Measurements from ENCODE around the gene PPIL3.
"Not testable (repeated sequence)": the region's sequence is repeated elsewhere in the genome, so short reads cannot be mapped to it uniquely, and the experiment has no call there.

DNA sequence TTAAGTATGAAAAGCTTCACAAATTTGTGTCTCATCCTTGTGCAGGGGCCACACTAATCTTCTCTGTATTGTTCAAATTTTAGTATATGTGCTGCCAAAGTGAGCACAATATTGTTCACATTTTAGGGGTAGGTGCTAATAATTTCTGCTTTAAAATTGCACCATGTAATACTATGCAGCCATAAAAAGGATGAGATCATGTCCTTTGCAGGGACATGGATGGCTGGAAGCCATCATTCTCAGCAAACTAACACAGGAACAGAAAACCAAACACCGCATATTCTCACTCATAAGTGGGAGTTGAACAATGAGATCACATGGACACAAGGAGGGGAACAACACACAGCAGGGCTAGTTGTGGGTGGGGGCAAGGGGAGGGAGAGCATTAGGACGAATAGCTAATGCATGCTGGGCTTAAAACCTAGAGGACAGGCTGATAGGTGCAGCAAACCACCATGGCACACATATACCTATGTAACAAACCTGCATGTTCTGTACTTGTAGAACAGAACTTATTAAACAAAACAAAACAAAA is 7.1 kb downstream of the PPIL3 start:
- not testable (repeated sequence) for TF ChIP-seq EZH2 (IDR thresholded peaks at IDR 0.05; ENCODE audit: borderline replicate concordance, insufficient read depth, low read length, poor library complexity, severe bottlenecking); SMC3 (conservative IDR thresholded peaks at IDR 0.05; ENCODE audit: poor library complexity); EP300 (conservative IDR thresholded peaks at IDR 0.05; ENCODE audit: poor library complexity, severe bottlenecking)
- TF ChIP-seq, protein P1, sequence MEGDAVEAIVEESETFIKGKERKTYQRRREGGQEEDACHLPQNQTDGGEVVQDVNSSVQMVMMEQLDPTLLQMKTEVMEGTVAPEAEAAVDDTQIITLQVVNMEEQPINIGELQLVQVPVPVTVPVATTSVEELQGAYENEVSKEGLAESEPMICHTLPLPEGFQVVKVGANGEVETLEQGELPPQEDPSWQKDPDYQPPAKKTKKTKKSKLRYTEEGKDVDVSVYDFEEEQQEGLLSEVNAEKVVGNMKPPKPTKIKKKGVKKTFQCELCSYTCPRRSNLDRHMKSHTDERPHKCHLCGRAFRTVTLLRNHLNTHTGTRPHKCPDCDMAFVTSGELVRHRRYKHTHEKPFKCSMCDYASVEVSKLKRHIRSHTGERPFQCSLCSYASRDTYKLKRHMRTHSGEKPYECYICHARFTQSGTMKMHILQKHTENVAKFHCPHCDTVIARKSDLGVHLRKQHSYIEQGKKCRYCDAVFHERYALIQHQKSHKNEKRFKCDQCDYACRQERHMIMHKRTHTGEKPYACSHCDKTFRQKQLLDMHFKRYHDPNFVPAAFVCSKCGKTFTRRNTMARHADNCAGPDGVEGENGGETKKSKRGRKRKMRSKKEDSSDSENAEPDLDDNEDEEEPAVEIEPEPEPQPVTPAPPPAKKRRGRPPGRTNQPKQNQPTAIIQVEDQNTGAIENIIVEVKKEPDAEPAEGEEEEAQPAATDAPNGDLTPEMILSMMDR (IDR thresholded peaks at IDR 0.05; ENCODE audit: poor library complexity, severe bottlenecking), result not testable (repeated sequence)
